H9 (cell line): ENCODE data around the gene GLCE. TPM values are rescaled to one million over a fixed set of nuclear protein-coding genes. Genes with fewer than 3 reads are reported as not detected.

Source experiments
- DNase-seq: peaks from one replicate; pipeline ENCODE4 v3.0.0-alpha.2; 2017
- H2AFZ ChIP-seq: one replicate; pipeline ENCODE4 v1.6.1; 2013; ENCODE audit warnings: mild to moderate bottlenecking, low read length, control low read depth, moderate library complexity
- H2AK5ac ChIP-seq: 2 replicates; pipeline ENCODE4 v1.6.1; 2013; ENCODE audit warnings: low read length, control low read depth, mixed read lengths; ENCODE audit not compliant: insufficient read length
- H2BK120ac ChIP-seq: one replicate; pipeline ENCODE4 v1.6.1; 2013; ENCODE audit warnings: low read depth, mild to moderate bottlenecking, low read length, control low read depth, inconsistent platforms; ENCODE audit not compliant: poor library complexity, severe bottlenecking
- H2BK12ac ChIP-seq: 2 replicates; pipeline ENCODE4 v1.6.1; 2013; ENCODE audit warnings: low read length, control low read depth, mixed read lengths, low read depth; ENCODE audit not compliant: insufficient read length
- H2BK15ac ChIP-seq: 2 replicates; pipeline ENCODE4 v1.6.1; 2013; ENCODE audit warnings: low read depth, low read length, control low read depth
- H2BK20ac ChIP-seq: one replicate; pipeline ENCODE4 v1.6.1; 2013; ENCODE audit warnings: low read depth, mild to moderate bottlenecking, low read length, control low read depth, inconsistent platforms; ENCODE audit not compliant: poor library complexity, severe bottlenecking
- H2BK5ac ChIP-seq: 2 replicates; pipeline ENCODE4 v1.6.1; 2013; ENCODE audit warnings: low read length, control low read depth, mixed read lengths; ENCODE audit not compliant: insufficient read length
- H3K14ac ChIP-seq: 2 replicates; pipeline ENCODE4 v1.6.1; 2013; ENCODE audit warnings: low read length, control low read depth; ENCODE audit not compliant: insufficient read depth
- H3K18ac ChIP-seq: 2 replicates; pipeline ENCODE4 v1.6.1; 2013; ENCODE audit warnings: low read depth, mild to moderate bottlenecking, mixed read lengths, low read length, control low read depth; ENCODE audit not compliant: insufficient read length
- H3K23ac ChIP-seq: 2 replicates; pipeline ENCODE4 v1.6.1; 2013; ENCODE audit warnings: low read length, control low read depth, mixed read lengths, low read depth; ENCODE audit not compliant: insufficient read length
- H3K23me2 ChIP-seq: 2 replicates; pipeline ENCODE4 v1.6.1; 2013; ENCODE audit warnings: low read depth, mild to moderate bottlenecking, mixed read lengths, low read length, control low read depth; ENCODE audit not compliant: insufficient read length, poor library complexity, severe bottlenecking
- H3K27ac ChIP-seq: 2 replicates; pipeline ENCODE4 v1.5.1; 2013; ENCODE audit warnings: low read length, control low read depth, mixed read lengths, low read depth; ENCODE audit not compliant: insufficient read length
- H3K27me3 ChIP-seq: 2 replicates; pipeline ENCODE4 v1.6.1; 2013; ENCODE audit warnings: low read length, control low read depth, inconsistent platforms; ENCODE audit not compliant: insufficient read depth
- H3K4ac ChIP-seq: 2 replicates; pipeline ENCODE4 v1.6.1; 2013; ENCODE audit warnings: low read depth, mild to moderate bottlenecking, control low read depth, inconsistent platforms, low read length, moderate library complexity
- H3K4me1 ChIP-seq: 2 replicates; pipeline ENCODE4 v1.6.1; 2013; ENCODE audit warnings: low read length, control low read depth, inconsistent platforms; ENCODE audit not compliant: insufficient read depth
- H3K4me2 ChIP-seq: 2 replicates; pipeline ENCODE4 v1.6.1; 2013; ENCODE audit warnings: low read length, control low read depth, mixed read lengths; ENCODE audit not compliant: insufficient read length, insufficient read depth
- H3K56ac ChIP-seq: 2 replicates; pipeline ENCODE4 v1.6.1; 2013; ENCODE audit warnings: low read depth, mild to moderate bottlenecking, mixed read lengths, low read length, control low read depth; ENCODE audit not compliant: insufficient read length
- H3K79me1 ChIP-seq: 2 replicates; pipeline ENCODE4 v1.6.1; 2013; ENCODE audit warnings: low read depth, mild to moderate bottlenecking, moderate library complexity, low read length, control low read depth, inconsistent platforms; ENCODE audit not compliant: insufficient read depth, poor library complexity, severe bottlenecking
- H3K79me2 ChIP-seq: 2 replicates; pipeline ENCODE4 v1.6.1; 2013; ENCODE audit warnings: low read length, control low read depth, inconsistent platforms; ENCODE audit not compliant: insufficient read depth
- H3K9ac ChIP-seq: 2 replicates; pipeline ENCODE4 v1.6.1; 2013; ENCODE audit warnings: low read length, control low read depth, mixed read lengths; ENCODE audit not compliant: insufficient read length; ENCODE audit errors: extremely low read depth
- H3K9me3 ChIP-seq: one replicate; pipeline ENCODE4 v1.6.1; 2013; ENCODE audit warnings: low read depth, low read length, inconsistent platforms; ENCODE audit not compliant: control insufficient read depth
- H3T11ph ChIP-seq: one replicate; pipeline ENCODE4 v1.6.1; 2013; ENCODE audit warnings: mild to moderate bottlenecking, low read length, control low read depth, inconsistent platforms
- H4K20me1 ChIP-seq: one replicate; pipeline ENCODE4 v1.6.1; 2013; ENCODE audit not compliant: control insufficient read depth, insufficient read length, insufficient read depth
- H4K5ac ChIP-seq: 2 replicates; pipeline ENCODE4 v1.6.1; 2013; ENCODE audit warnings: low read depth, mild to moderate bottlenecking, mixed read lengths, low read length, control low read depth; ENCODE audit not compliant: insufficient read length
- H4K8ac ChIP-seq: replicated peaks from 2 replicates; pipeline ENCODE4 v1.6.1; 2013; ENCODE audit warnings: low read length, control low read depth, mixed read lengths, low read depth; ENCODE audit not compliant: insufficient read length
- H4K91ac ChIP-seq: 2 replicates; pipeline ENCODE4 v1.6.1; 2013; ENCODE audit warnings: low read depth, mild to moderate bottlenecking, moderate library complexity, mixed read lengths, low read length, control low read depth; ENCODE audit not compliant: insufficient read length
- H3K27ac Mint-ChIP-seq, 3 experiments: 2 replicates in 2 of 3; 3 replicates in 1 of 3; pipeline ENCODE4 v1.8.0; 2020 to 2021; ENCODE audit warnings: mixed read lengths in 3 of 3, mild to moderate bottlenecking in 1 of 3, moderate library complexity in 1 of 3
- H3K27me3 Mint-ChIP-seq: 2 replicates; pipeline ENCODE4 v1.8.0; 2021; ENCODE audit warnings: low read depth, mild to moderate bottlenecking, moderate library complexity, mixed read lengths
- H3K36me3 Mint-ChIP-seq, 3 experiments: 2 replicates in 2 of 3; 3 replicates in 1 of 3; pipeline ENCODE4 v1.8.0; 2020 to 2021; ENCODE audit warnings: low read depth in 3 of 3, mixed read lengths in 3 of 3; ENCODE audit not compliant: insufficient read depth in 1 of 3
- H3K4me1 Mint-ChIP-seq, 2 experiments: 2 replicates each; pipeline ENCODE4 v1.8.0; 2020; ENCODE audit warnings: mixed read lengths in 2 of 2
- H3K4me3 Mint-ChIP-seq, 2 experiments: 2 replicates in 1 of 2; 3 replicates in 1 of 2; pipeline ENCODE4 v1.8.0; 2020 to 2021; ENCODE audit warnings: mild to moderate bottlenecking in 2 of 2, mixed read lengths in 2 of 2, moderate library complexity in 1 of 2
- H3K9me3 Mint-ChIP-seq, 2 experiments: 2 replicates in 1 of 2; 3 replicates in 1 of 2; pipeline ENCODE4 v1.8.0; 2020; ENCODE audit warnings: mild to moderate bottlenecking in 2 of 2, mixed read lengths in 2 of 2, moderate library complexity in 1 of 2
- WGBS: extraction: QIAGEN DNeasy Blood & Tissue Kit; methylation state at CpG from one replicate; pipeline ENCODE4 v1.1.7; 2013; ENCODE audit warnings: missing lambda C conversion rate, low lambda C conversion rate, mixed read lengths; ENCODE audit not compliant: insufficient read length; ENCODE audit errors: extremely low coverage; 5-methylcytosine and 5-hydroxymethylcytosine counted together
- total RNA-seq: library from RNA; stranded (reverse); gene quantifications from 2 replicates; pipeline ENCODE4 v1.2.1, GENCODE V29; 2021
- TF ChIP-seq, protein P1 (sequence below): fragments of 200-600 bp; sonication (generic); conservative IDR thresholded peaks from 3 replicates; pipeline ENCODE4 v1.8.0; 2021; ENCODE audit warnings: antibody characterized with exemption, mild to moderate bottlenecking

The GLCE gene
- total RNA-seq, 1 experiment from 2014 or later: 12.2 TPM

DNA sequence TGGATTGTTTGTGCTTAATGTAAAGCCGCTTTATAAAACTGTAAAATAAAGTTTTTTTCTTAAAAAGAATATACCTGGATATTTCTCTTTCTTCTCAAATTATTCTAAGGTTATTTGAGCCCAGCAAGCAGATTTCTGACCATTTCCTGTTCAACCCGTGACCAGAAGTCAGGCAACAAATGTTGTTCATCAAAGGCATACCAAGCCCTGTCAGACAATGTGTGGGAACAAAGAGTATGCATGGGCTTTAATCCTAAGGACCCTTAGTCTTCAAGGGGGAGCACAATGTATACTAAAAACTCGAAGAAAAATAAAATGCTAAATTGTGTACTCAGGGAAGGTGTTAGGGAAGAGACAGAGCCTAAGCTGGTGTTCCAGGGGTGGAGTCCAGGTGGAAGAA is 111.7 kb downstream of the GLCE start:
- Histone ChIP-seq H2BK15ac (no peak overlapping the region), H3K14ac (no peak overlapping the region), H3T11ph (no peak overlapping the region), H2AK5ac (no peak overlapping the region), H3K56ac (no peak overlapping the region), H3K79me2 (no peaks in the 10 kb centered on the region), H2BK12ac (no peak overlapping the region), H3K23me2 (no peaks in the 10 kb centered on the region), H2BK120ac (no peak overlapping the region), H3K18ac (no peak overlapping the region), H3K27ac (no peak overlapping the region), H3K9ac (no peak overlapping the region), H4K20me1 (no peaks in the 10 kb centered on the region), H3K9me3 (no peaks in the 10 kb centered on the region), H4K91ac (no peak overlapping the region), H4K8ac (no peak overlapping the region), H2AFZ (no peak overlapping the region), H3K23ac (no peak overlapping the region), H3K4ac (no peak overlapping the region), H3K79me1 (no peaks in the 10 kb centered on the region), H3K4me2 (no peak overlapping the region), H4K5ac (no peak overlapping the region), H2BK20ac (no peak overlapping the region), H3K27me3 (no peaks in the 10 kb centered on the region; the same call in 1 of the 2 replicates), H2BK5ac (no peak overlapping the region), H3K4me1 (peaks cover 4% of the 10 kb centered on the region)
- Mint-ChIP-seq H3K27ac (peak overlapping the region in 1 of 3 experiments; percentile 24; a peak in 1 of 7 replicates), H3K27me3 (no peaks in the 10 kb centered on the region; the same call in none of the 2 replicates), H3K4me1 (peaks cover 33 to 37% of the 10 kb centered on the region in 2 experiments), H3K9me3 (no peaks in the 10 kb centered on the region; a peak in 1 of 5 replicates), H3K4me3 (no peak overlapping the region), H3K36me3 (peaks cover 0 to 3% (median 0%) of the 10 kb centered on the region in 3 experiments; a peak in 1 of 7 replicates)
- TF ChIP-seq, protein P1, sequence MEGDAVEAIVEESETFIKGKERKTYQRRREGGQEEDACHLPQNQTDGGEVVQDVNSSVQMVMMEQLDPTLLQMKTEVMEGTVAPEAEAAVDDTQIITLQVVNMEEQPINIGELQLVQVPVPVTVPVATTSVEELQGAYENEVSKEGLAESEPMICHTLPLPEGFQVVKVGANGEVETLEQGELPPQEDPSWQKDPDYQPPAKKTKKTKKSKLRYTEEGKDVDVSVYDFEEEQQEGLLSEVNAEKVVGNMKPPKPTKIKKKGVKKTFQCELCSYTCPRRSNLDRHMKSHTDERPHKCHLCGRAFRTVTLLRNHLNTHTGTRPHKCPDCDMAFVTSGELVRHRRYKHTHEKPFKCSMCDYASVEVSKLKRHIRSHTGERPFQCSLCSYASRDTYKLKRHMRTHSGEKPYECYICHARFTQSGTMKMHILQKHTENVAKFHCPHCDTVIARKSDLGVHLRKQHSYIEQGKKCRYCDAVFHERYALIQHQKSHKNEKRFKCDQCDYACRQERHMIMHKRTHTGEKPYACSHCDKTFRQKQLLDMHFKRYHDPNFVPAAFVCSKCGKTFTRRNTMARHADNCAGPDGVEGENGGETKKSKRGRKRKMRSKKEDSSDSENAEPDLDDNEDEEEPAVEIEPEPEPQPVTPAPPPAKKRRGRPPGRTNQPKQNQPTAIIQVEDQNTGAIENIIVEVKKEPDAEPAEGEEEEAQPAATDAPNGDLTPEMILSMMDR: no peak
- no CpG with 5 or more reads among the region's 3 CpGs for WGBS
- no peak for DNase-seq
